ENCODE measurements around the gene CLUH.
"Not testable (repeated sequence)": the region's sequence is repeated elsewhere in the genome, so short reads cannot be mapped to it uniquely, and the experiment has no call there.

DNA sequence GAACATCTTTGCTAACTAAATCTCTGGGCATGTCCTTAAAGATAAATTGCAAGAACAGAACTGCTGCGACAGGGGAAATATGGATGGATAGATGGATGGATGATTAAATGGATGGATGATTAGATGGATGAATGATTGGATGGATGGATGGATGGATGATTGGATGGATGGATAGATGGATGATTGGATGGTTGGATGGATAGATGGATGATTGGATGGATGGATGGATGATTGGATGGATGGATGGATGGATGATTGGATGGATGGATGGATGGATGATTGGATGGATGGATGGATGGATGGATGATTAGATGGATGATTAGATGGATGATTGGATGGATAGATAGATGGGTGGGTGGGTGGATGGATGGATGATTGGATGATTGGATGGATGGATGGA, 32.3 kb downstream of the CLUH start:
- TF ChIP-seq, protein P1, sequence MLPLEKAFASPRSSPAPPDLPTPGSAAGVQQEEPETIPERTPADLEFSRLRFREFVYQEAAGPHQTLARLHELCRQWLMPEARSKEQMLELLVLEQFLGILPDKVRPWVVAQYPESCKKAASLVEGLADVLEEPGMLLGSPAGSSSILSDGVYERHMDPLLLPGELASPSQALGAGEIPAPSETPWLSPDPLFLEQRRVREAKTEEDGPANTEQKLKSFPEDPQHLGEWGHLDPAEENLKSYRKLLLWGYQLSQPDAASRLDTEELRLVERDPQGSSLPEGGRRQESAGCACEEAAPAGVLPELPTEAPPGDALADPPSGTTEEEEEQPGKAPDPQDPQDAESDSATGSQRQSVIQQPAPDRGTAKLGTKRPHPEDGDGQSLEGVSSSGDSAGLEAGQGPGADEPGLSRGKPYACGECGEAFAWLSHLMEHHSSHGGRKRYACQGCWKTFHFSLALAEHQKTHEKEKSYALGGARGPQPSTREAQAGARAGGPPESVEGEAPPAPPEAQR (tag by site-specific recombination; IDR thresholded peaks at IDR 0.05) = not testable (repeated sequence)
- TF ChIP-seq ZBTB49 (tag by site-specific recombination; IDR thresholded peaks at IDR 0.05; ENCODE audit: low read depth); SP2 (tag by site-specific recombination; IDR thresholded peaks at IDR 0.05); ZNF324 (tag by site-specific recombination; IDR thresholded peaks at IDR 0.05); ZNF214 (tag by site-specific recombination; IDR thresholded peaks at IDR 0.05; ENCODE audit: borderline replicate concordance); ZNF830 (tag by site-specific recombination; IDR thresholded peaks at IDR 0.05; ENCODE audit: low read depth); CTCF (tag by site-specific recombination; IDR thresholded peaks at IDR 0.05); ZNF140 (tag by site-specific recombination; IDR thresholded peaks at IDR 0.05); ZBTB20 (tag by site-specific recombination; IDR thresholded peaks at IDR 0.05); KLF10 (tag by site-specific recombination; IDR thresholded peaks at IDR 0.05); ZNF23 (tag by site-specific recombination; IDR thresholded peaks at IDR 0.05; ENCODE audit: borderline replicate concordance); REST (tag by site-specific recombination; IDR thresholded peaks at IDR 0.05); ZNF292 (tag by site-specific recombination; IDR thresholded peaks at IDR 0.05; ENCODE audit: borderline replicate concordance, low read depth): not testable (repeated sequence)
- TF ChIP-seq, protein P2, sequence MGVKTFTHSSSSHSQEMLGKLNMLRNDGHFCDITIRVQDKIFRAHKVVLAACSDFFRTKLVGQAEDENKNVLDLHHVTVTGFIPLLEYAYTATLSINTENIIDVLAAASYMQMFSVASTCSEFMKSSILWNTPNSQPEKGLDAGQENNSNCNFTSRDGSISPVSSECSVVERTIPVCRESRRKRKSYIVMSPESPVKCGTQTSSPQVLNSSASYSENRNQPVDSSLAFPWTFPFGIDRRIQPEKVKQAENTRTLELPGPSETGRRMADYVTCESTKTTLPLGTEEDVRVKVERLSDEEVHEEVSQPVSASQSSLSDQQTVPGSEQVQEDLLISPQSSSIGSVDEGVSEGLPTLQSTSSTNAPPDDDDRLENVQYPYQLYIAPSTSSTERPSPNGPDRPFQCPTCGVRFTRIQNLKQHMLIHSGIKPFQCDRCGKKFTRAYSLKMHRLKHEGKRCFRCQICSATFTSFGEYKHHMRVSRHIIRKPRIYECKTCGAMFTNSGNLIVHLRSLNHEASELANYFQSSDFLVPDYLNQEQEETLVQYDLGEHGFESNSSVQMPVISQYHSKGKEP (tag by site-specific recombination; IDR thresholded peaks at IDR 0.05) = not testable (repeated sequence)
